Small intestine (tissue), 7 donors: ENCODE measurements around the gene KTN1. TPM values are rescaled to one million over a fixed set of nuclear protein-coding genes. Genes with fewer than 3 reads are reported as not detected.

Experiments used
- DNase-seq, 2 donors: peaks; one replicate each; pipeline versions ENCODE4 v3.0.0 to v3.0.0-alpha.2; 2013
- FAIRE-seq: peaks from 2 replicates; lab custom pipeline; 2012; peaks lifted over from hg19 to GRCh38; lab: Jason Lieb, UNC
- H3K27ac ChIP-seq, 3 donors: one replicate each; pipeline ENCODE4 v1.5.1; 2013; ENCODE audit warnings: low read length in 2 of 3, mild to moderate bottlenecking in 2 of 3, control low read depth in 1 of 3, inconsistent platforms in 1 of 3, low read depth in 1 of 3, moderate library complexity in 1 of 3
- H3K27me3 ChIP-seq, 3 donors: one replicate each; pipeline ENCODE4 v1.6.1; 2013; ENCODE audit warnings: low read length in 3 of 3, inconsistent platforms in 1 of 3; ENCODE audit not compliant: control insufficient read depth in 3 of 3, insufficient read depth in 3 of 3
- H3K36me3 ChIP-seq, 3 donors: one replicate each; pipeline ENCODE4 v1.6.1; 2013; ENCODE audit warnings: low read length in 3 of 3, inconsistent platforms in 1 of 3, low read depth in 1 of 3, mild to moderate bottlenecking in 1 of 3, moderate library complexity in 1 of 3; ENCODE audit not compliant: control insufficient read depth in 3 of 3, insufficient read depth in 2 of 3
- H3K4me1 ChIP-seq, 3 donors: one replicate each; pipeline ENCODE4 v1.6.1; 2013; ENCODE audit warnings: low read length in 2 of 3, inconsistent platforms in 1 of 3, low read depth in 1 of 3, mild to moderate bottlenecking in 1 of 3, moderate library complexity in 1 of 3; ENCODE audit not compliant: control insufficient read depth in 3 of 3, insufficient read depth in 2 of 3
- H3K4me3 ChIP-seq, 3 donors: one replicate each; pipeline ENCODE4 v1.5.1; 2013; ENCODE audit warnings: low read length in 3 of 3, control low read depth in 1 of 3, inconsistent platforms in 1 of 3, low read depth in 1 of 3, mild to moderate bottlenecking in 1 of 3, moderate library complexity in 1 of 3
- H3K9me3 ChIP-seq, 2 donors: one replicate each; pipeline ENCODE4 v1.6.1; 2013; ENCODE audit warnings: low read depth in 1 of 2, low read length in 1 of 2; ENCODE audit not compliant: control insufficient read depth in 2 of 2, insufficient read depth in 1 of 2
- WGBS, 3 donors: extraction: QIAGEN DNeasy Blood & Tissue Kit; methylation state at CpG; one replicate each; pipeline ENCODE4 v1.1.7; 2013; 5-methylcytosine and 5-hydroxymethylcytosine counted together
- polyA plus RNA-seq, 4 donors: library from polyadenylated mRNA; stranded (reverse) in 3 of 4; unstranded in 1 of 4; fragments of 200-250 nt in 3 of 4; fragments of 120-200 nt in 1 of 4; gene quantifications; one replicate each; pipeline versions ENCODE4 v1.2.1 to v1.2.3, GENCODE V29; 2013
- donor health status: healthy with polysubstance abuse.
- donor health status: control.
- donor health status: control.
- donor health status: Bipolar disorder and iron deficiency.
- donor health status: healthy.

KTN1 gene
- polyA plus RNA-seq, 4 donors: 42.9 to 103 (median 67.8) TPM

GRCh38 chr14:55562135-55562534 is 17.9 kb upstream of the KTN1 start:
- FAIRE-seq: no peak

GRCh38 chr14:55568618-55569017 is 11.4 kb upstream of the KTN1 start:
- no peaks in the 10 kb centered on the region for H3K9me3 ChIP-seq
- FAIRE-seq (no peak), DNase-seq (no peak)
- H3K27me3 ChIP-seq: no peaks in the 10 kb centered on the region
- no peaks in the 10 kb centered on the region for H3K36me3 ChIP-seq
- no peaks in the 10 kb centered on the region for H3K4me1 ChIP-seq
- no peak overlapping the region for H3K27ac ChIP-seq
- no peak overlapping the region for H3K4me3 ChIP-seq

More at GRCh38 chr14:55562135-55562534, 17.9 kb upstream of the KTN1 start:
- Histone ChIP-seq H3K9me3 (no peaks in the 10 kb centered on the region), H3K27ac (no peak overlapping the region), H3K27me3 (no peaks in the 10 kb centered on the region), H3K4me3 (no peak overlapping the region), H3K36me3 (no peaks in the 10 kb centered on the region), H3K4me1 (no peaks in the 10 kb centered on the region)
- WGBS, 3 donors: 85 to 87% (median 85%) methylated on average over 3 of the region's 3 CpGs
- no peak for DNase-seq

GRCh38 chr14:55571125-55571889 is 8.7 kb upstream of the KTN1 start:
- H3K27ac ChIP-seq: no peak overlapping the region
- H3K27me3 ChIP-seq: no peaks in the 10 kb centered on the region
- no peaks in the 10 kb centered on the region for H3K4me1 ChIP-seq
- WGBS, 3 donors: 93 to 97% (median 94%) methylated on average over 7 of the region's 7 CpGs
- H3K9me3 ChIP-seq: no peaks in the 10 kb centered on the region
- no peak overlapping the region for H3K4me3 ChIP-seq
- FAIRE-seq: no peak
- no peaks in the 10 kb centered on the region for H3K36me3 ChIP-seq
- no peak for DNase-seq

GRCh38 chr14:55572578-55572977 is 7.4 kb upstream of the KTN1 start:
- WGBS, 3 donors: 38 to 61% (median 55%) methylated on average over 4 of the region's 4 CpGs
- Histone ChIP-seq H3K36me3 (no peaks in the 10 kb centered on the region), H3K27ac (no peak overlapping the region), H3K4me3 (no peak overlapping the region), H3K4me1 (no peaks in the 10 kb centered on the region), H3K27me3 (no peaks in the 10 kb centered on the region), H3K9me3 (no peaks in the 10 kb centered on the region)
- FAIRE-seq: no peak
- DNase-seq: no peak

- no peak overlapping the region for H3K4me3 ChIP-seq
- H3K27me3 ChIP-seq: no peaks in the 10 kb centered on the region
- H3K27ac ChIP-seq: no peak overlapping the region
- no peaks in the 10 kb centered on the region for H3K4me1 ChIP-seq
- DNase-seq (no peak), FAIRE-seq (no peak)
- no peaks in the 10 kb centered on the region for H3K9me3 ChIP-seq
- WGBS, 3 donors: 88 to 98% (median 93%) methylated on average over 7 of the region's 7 CpGs
- H3K36me3 ChIP-seq: no peaks in the 10 kb centered on the region
Measured at GRCh38 chr14:55574988-55575387, 5.0 kb upstream of the KTN1 start.

- Histone ChIP-seq H3K4me3 (no peak overlapping the region), H3K4me1 (peaks cover 0 to 4% (median 3%) of the 10 kb centered on the region in 3 donors), H3K27ac (no peak overlapping the region), H3K9me3 (no peaks in the 10 kb centered on the region), H3K27me3 (no peaks in the 10 kb centered on the region), H3K36me3 (no peaks in the 10 kb centered on the region)
- 88 to 93% (median 91%) methylated on average over 4 of the region's 4 CpGs for WGBS, 3 donors
- FAIRE-seq: no peak
- no peak for DNase-seq
Measured at GRCh38 chr14:55577229-55577628, 2.8 kb upstream of the KTN1 start.

GRCh38 chr14:55578511-55578910 is 1.5 kb upstream of the KTN1 start:
- Histone ChIP-seq H3K27me3 (no peaks in the 10 kb centered on the region), H3K4me1 (peaks cover 0 to 4% (median 3%) of the 10 kb centered on the region in 3 donors), H3K36me3 (no peaks in the 10 kb centered on the region), H3K27ac (no peak overlapping the region), H3K4me3 (no peak overlapping the region), H3K9me3 (no peaks in the 10 kb centered on the region)
- 76 to 79% (median 77%) methylated on average over 8 of the region's 8 CpGs for WGBS, 3 donors
- no peak for FAIRE-seq
- no peak for DNase-seq

GRCh38 chr14:55580470-55581341 is 699 bp downstream of the KTN1 start:
- FAIRE-seq: no peak
- WGBS, 3 donors: 0% methylated on average over 53 to 84 of the region's 84 CpGs
- peaks cover 8 to 12% (median 10%) of the 10 kb centered on the region in 3 donors for H3K4me1 ChIP-seq

More at GRCh38 chr14:55580470-55581341, 699 bp downstream of the KTN1 start:
- Histone ChIP-seq H3K9me3 (no peaks in the 10 kb centered on the region), H3K4me3 (peak overlapping the region; percentile 86 to 100 (median 97)), H3K36me3 (no peaks in the 10 kb centered on the region), H3K27me3 (no peaks in the 10 kb centered on the region), H3K27ac (peak overlapping the region; percentile 79 to 90 (median 88))
- peak; percentile 27 to 79 for DNase-seq
